K562 (cell line): ENCODE data around the gene NREP. TPM values are rescaled to one million over a fixed set of nuclear protein-coding genes. Genes with fewer than 3 reads are reported as not detected.

Experiments used
- ATAC-seq: fragments of 200-7000 bp; cut with Tn5 transposase; 3 replicates; pipeline ENCODE4 v1.9.1; 2020; ENCODE audit warnings: moderate library complexity
- BruUV-seq: library from RNA; stranded (reverse); fragments of 400-500 nt; replicated peaks from 2 replicates; lab custom pipeline; 2021; lab: Mats Ljungman, UMichigan
- CTCF ChIA-PET: fragments of 300-600 bp; formaldehyde crosslinking; extraction: SDS; loops from one replicate; lab custom pipeline; 2021; ENCODE audit warnings: low intra/inter-chr PET ratio; lab: Yijun Ruan, JAX
- POLR2A ChIA-PET: fragments of 300-600, 350-650 bp; sonication (Branson Sonifier 250); formaldehyde crosslinking; extraction: SDS; loops from one replicate; lab custom pipeline; 2021; ENCODE audit warnings: antibody characterized with exemption, inconsistent platforms; lab: Yijun Ruan, JAX
- DNase-seq, 4 experiments: peaks; one replicate each; pipeline versions ENCODE4 v3.0.0 to v3.0.0-alpha.2; 2011 to 2018; ENCODE audit warnings: low spot score in 3 of 4, mixed read lengths in 3 of 4; ENCODE audit errors: extremely low read depth in 1 of 4
- FAIRE-seq: peaks from 2 replicates; lab custom pipeline; 2011; peaks lifted over from hg19 to GRCh38; lab: Jason Lieb, UNC
- H2AFZ ChIP-seq: 2 replicates; pipeline ENCODE4 v1.6.0; 2011; ENCODE audit warnings: low read depth, low read length, control low read depth, inconsistent platforms
- H3K27ac ChIP-seq: fragments of 200-600 bp; 3 replicates; pipeline ENCODE4 v1.8.0; 2011; ENCODE audit warnings: low read depth, mild to moderate bottlenecking, control low read depth, inconsistent platforms, low read length, moderate library complexity, mixed read lengths; ENCODE audit errors: extremely low read depth
- H3K27me3 ChIP-seq, 2 experiments: fragments of 300-600 bp in 1 of 2; 2 replicates in 1 of 2; 3 replicates in 1 of 2; pipeline versions ENCODE4 v1.6.0 to v1.8.0; 2011; ENCODE audit warnings: inconsistent platforms in 2 of 2, low read length in 2 of 2, mild to moderate bottlenecking in 1 of 2, mixed read lengths in 1 of 2, moderate library complexity in 1 of 2; ENCODE audit not compliant: control insufficient read depth in 2 of 2, insufficient read depth in 2 of 2
- H3K36me3 ChIP-seq: fragments of 300-600 bp; 3 replicates; pipeline ENCODE4 v1.8.0; 2011; ENCODE audit warnings: mild to moderate bottlenecking, low read length, inconsistent platforms; ENCODE audit not compliant: control insufficient read depth, insufficient read depth
- H3K4me1 ChIP-seq, 2 experiments: fragments of 200-600 bp in 1 of 2; replicated peaks in 1 of 2; 2 replicates in 1 of 2; 3 replicates in 1 of 2; pipeline versions ENCODE4 v1.5.1 to v1.8.0; 2011; ENCODE audit warnings: inconsistent platforms in 2 of 2, low read length in 2 of 2, mild to moderate bottlenecking in 1 of 2, mixed read lengths in 1 of 2, moderate library complexity in 1 of 2; ENCODE audit not compliant: control insufficient read depth in 2 of 2, insufficient read depth in 2 of 2
- H3K4me2 ChIP-seq: 2 replicates; pipeline ENCODE4 v1.6.1; 2011; ENCODE audit warnings: low read length, control low read depth, inconsistent platforms, mixed read lengths; ENCODE audit not compliant: insufficient read depth
- H3K4me3 ChIP-seq: fragments of 200-600 bp; sonication (generic), shearing (Covaris generic); 2 replicates; pipeline ENCODE4 v1.5.1; 2016; ENCODE audit warnings: control low read depth, inconsistent platforms
- H3K79me2 ChIP-seq: fragments of 200-600 bp; 3 replicates; pipeline ENCODE4 v1.8.0; 2011; ENCODE audit warnings: low read length, inconsistent platforms; ENCODE audit not compliant: control insufficient read depth, insufficient read depth
- H3K9ac ChIP-seq, 2 experiments: 2 replicates each; pipeline versions ENCODE4 v1.6.0 to v1.6.1; 2011; ENCODE audit warnings: low read depth in 2 of 2, low read length in 2 of 2, control low read depth in 1 of 2, inconsistent platforms in 1 of 2, mild to moderate bottlenecking in 1 of 2, mixed read lengths in 1 of 2; ENCODE audit not compliant: insufficient read depth in 1 of 2
- H3K9me1 ChIP-seq: one replicate; pipeline ENCODE4 v1.6.0; 2011; ENCODE audit warnings: inconsistent platforms, mild to moderate bottlenecking, low read length, moderate library complexity; ENCODE audit not compliant: control insufficient read depth, insufficient read depth
- H3K9me3 ChIP-seq: replicated peaks from 2 replicates; pipeline ENCODE4 v1.5.1; 2011; ENCODE audit warnings: low read depth, low read length, inconsistent platforms; ENCODE audit not compliant: control insufficient read depth, insufficient read depth
- H4K20me1 ChIP-seq: replicated peaks from 2 replicates; pipeline ENCODE4 v1.6.1; 2011; ENCODE audit warnings: low read length, inconsistent platforms, mixed read lengths; ENCODE audit not compliant: control insufficient read depth, insufficient read depth
- KDM4B ChIP-seq, 2 experiments: fragments of 450-650 bp in 1 of 2; sonication (generic) in 1 of 2; IDR thresholded peaks; 2 replicates each; pipeline ENCODE4 v1.6.1; 2016 to 2017; ENCODE audit warnings: borderline replicate concordance in 2 of 2, antibody characterized with exemption in 1 of 2, low read depth in 1 of 2, mild to moderate bottlenecking in 1 of 2
- NFIC ChIP-seq: fragments of 450-650 bp; IDR thresholded peaks from 2 replicates; pipeline ENCODE4 v1.6.1; 2017; ENCODE audit warnings: mild to moderate bottlenecking, inconsistent platforms
- NFIX ChIP-seq: fragments of 250-450 bp; sonication (Bioruptor Pico); IDR thresholded peaks from 2 replicates; pipeline ENCODE4 v1.4.0; 2020; ENCODE audit warnings: low read depth, mild to moderate bottlenecking, moderate library complexity
- NR1H2 ChIP-seq: sonication (generic); formaldehyde crosslinking; IDR thresholded peaks from 2 replicates; pipeline ENCODE4 v1.4.0; 2020; ENCODE audit warnings: mild to moderate bottlenecking, missing genetic modification reagents
- RBM15 ChIP-seq: fragments of 200-400 bp; formaldehyde crosslinking; IDR thresholded peaks from 2 replicates; pipeline ENCODE4 v1.6.1; 2018; ENCODE audit warnings: mild to moderate bottlenecking, low read length, moderate library complexity; ENCODE audit not compliant: insufficient read depth
- ZNF780A ChIP-seq: fragments of 250-450 bp; sonication (Bioruptor Pico); IDR thresholded peaks from 2 replicates; pipeline ENCODE4 v1.5.0; 2021; ENCODE audit warnings: mild to moderate bottlenecking
- WGBS: fragments of 100-300 bp; shearing (Covaris generic); methylation state at CpG from one replicate; pipeline ENCODE4 v1.1.6; 2016; ENCODE audit warnings: low coverage, mixed read lengths; ENCODE audit not compliant: insufficient coverage; ENCODE audit errors: missing lambda C conversion rate; 5-methylcytosine and 5-hydroxymethylcytosine counted together
- in situ Hi-C: fragments of 300-500 bp; cut with MboI; formaldehyde crosslinking; loops from 4 replicates; pipeline ENCODE4 v1.15.0; 2018; ENCODE audit warnings: inconsistent platforms, mixed read lengths
- intact Hi-C: fragments of 100-400 bp; cut with micrococcal nuclease; formaldehyde crosslinking; loops from 2 replicates; pipeline ENCODE4 v1.14.2; 2022
- polyA plus RNA-seq, 8 experiments: library from polyadenylated mRNA; depleted of rRNA in 4 of 8; stranded (reverse) in 5 of 8; unstranded in 3 of 8; fragments of >200 nt; fragmentation: Nextera tagmentation in 2 of 8; fragmentation: Illumina TruSeq in 1 of 8; extraction: Ambion mirVana in 2 of 8; extraction: Trizol in 1 of 8; gene quantifications; 2 replicates each; pipeline versions ENCODE4 v1.2.1 to v1.2.3, GENCODE V29; 2011 to 2014; ENCODE audit warnings: inconsistent platforms in 1 of 8, missing spikeins in 1 of 8
- total RNA-seq, 7 experiments: library from RNA; depleted of rRNA in 6 of 7; stranded (reverse); fragments of >200 nt in 6 of 7; fragmentation: Illumina TruSeq in 2 of 7; extraction: Trizol in 2 of 7; gene quantifications; 2 replicates each; pipeline versions ENCODE4 v1.2.1 to v1.2.3, GENCODE V29; 2011 to 2021; ENCODE audit warnings: low replicate concordance in 1 of 7
- TF ChIP-seq, protein P1 (sequence below): sonication (generic); formaldehyde crosslinking; IDR thresholded peaks from 2 replicates; pipeline ENCODE4 v1.8.0; 2022; ENCODE audit warnings: missing genetic modification reagents, mild to moderate bottlenecking, moderate library complexity, borderline replicate concordance

The NREP gene
- total and polyA plus RNA-seq, 9 of the 15 experiments (the other 6 are each of a cell fraction or from before 2014, with no cell fraction given), result 0.08 to 0.58 (median 0.23) TPM; not detected in 1

DNA sequence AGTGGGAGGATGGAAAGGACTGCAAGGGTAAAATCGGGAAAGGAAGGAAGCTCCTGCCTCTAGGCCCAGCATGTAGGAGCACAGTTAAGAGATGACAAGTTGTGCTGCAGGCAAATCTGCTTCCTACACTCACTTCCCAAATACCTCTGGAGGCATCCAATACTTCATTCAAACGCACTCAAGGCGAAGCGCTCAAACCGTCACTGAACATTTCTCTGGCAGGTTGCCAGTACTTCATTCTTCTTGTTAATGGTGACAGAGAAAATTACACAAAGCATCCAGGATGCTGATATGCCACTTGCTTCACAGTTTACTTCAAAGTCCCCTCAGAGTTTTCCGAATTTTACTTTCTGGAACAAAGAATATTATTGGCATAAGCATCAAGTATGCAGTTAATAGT lies 59.8 kb downstream of the NREP start:
- WGBS, result 0% methylated on average over 6 of the region's 6 CpGs
- CTCF ChIA-PET, result no interaction called here
- FAIRE-seq (no peak), ATAC-seq (no peak), DNase-seq (peak in 1 of 4 experiments; percentile 3)
- TF ChIP-seq ZNF780A (CRISPR knock-in tag), result no peak
- TF ChIP-seq NFIC, result peak; percentile 86
- TF ChIP-seq NR1H2 (CRISPR knock-in tag), result no peak
- TF ChIP-seq, protein P1, sequence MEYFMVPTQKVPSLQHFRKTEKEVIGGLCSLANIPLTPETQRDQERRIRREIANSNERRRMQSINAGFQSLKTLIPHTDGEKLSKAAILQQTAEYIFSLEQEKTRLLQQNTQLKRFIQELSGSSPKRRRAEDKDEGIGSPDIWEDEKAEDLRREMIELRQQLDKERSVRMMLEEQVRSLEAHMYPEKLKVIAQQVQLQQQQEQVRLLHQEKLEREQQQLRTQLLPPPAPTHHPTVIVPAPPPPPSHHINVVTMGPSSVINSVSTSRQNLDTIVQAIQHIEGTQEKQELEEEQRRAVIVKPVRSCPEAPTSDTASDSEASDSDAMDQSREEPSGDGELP (CRISPR knock-in tag), result no peak
- TF ChIP-seq RBM15, result no peak
- TF ChIP-seq NFIX (CRISPR knock-in tag), result peak; percentile 43; the same call in 1 of the 2 replicates
- TF ChIP-seq KDM4B (IDR thresholded peaks at IDR 0.05; ENCODE audit: borderline replicate concordance in 2 of 2, low read depth in 1 of 2), result no peak
- H3K4me3 ChIP-seq, result no peak overlapping the region
- H3K9me1 ChIP-seq, result no peaks in the 10 kb centered on the region
- H4K20me1 ChIP-seq, result no peaks in the 10 kb centered on the region
- no peaks in the 10 kb centered on the region for H3K9me3 ChIP-seq
- H3K4me2 ChIP-seq, result no peak overlapping the region
- H3K27ac ChIP-seq, result no peak overlapping the region
- H3K36me3 ChIP-seq, result no peaks in the 10 kb centered on the region
- no TSS peak for BruUV-seq
- intact Hi-C loops (loop anchor here (5.0 kb wide), 1 partner anchor 145 kb away; no protein-coding TSS in a partner anchor), in situ Hi-C loops (no loop called here)
- POLR2A ChIA-PET, result no interaction called here
- H3K4me1 ChIP-seq, result no peaks in the 10 kb centered on the region
- no peaks in the 10 kb centered on the region for H3K27me3 ChIP-seq
- H3K9ac ChIP-seq, result no peak overlapping the region
- H2AFZ ChIP-seq, result no peak overlapping the region
- H3K79me2 ChIP-seq, result no peaks in the 10 kb centered on the region
